Activated naive CD8-positive, alpha-beta T cell treated with anti-CD3 and anti-CD28 coated beads for 36 hours (primary cell): ENCODE measurements around the gene KRT85. TPM values are rescaled to one million over a fixed set of nuclear protein-coding genes. Genes with fewer than 3 reads are reported as not detected.
"Not testable (repeated sequence)": the region's sequence is repeated elsewhere in the genome, so short reads cannot be mapped to it uniquely, and the experiment has no call there.

ENCODE experiments used
- DNase-seq: peaks from one replicate; pipeline ENCODE4 v3.0.0; 2021
- H3K27ac Mint-ChIP-seq: one replicate; pipeline ENCODE4 v1.8.0; 2022; ENCODE audit warnings: mild to moderate bottlenecking, moderate library complexity, mixed read lengths
- H3K27me3 Mint-ChIP-seq: one replicate; pipeline ENCODE4 v1.8.0; 2022; ENCODE audit warnings: mild to moderate bottlenecking, mixed read lengths
- H3K36me3 Mint-ChIP-seq: one replicate; pipeline ENCODE4 v1.8.0; 2021; ENCODE audit warnings: mild to moderate bottlenecking, mixed read lengths
- H3K4me1 Mint-ChIP-seq: one replicate; pipeline ENCODE4 v1.8.0; 2021; ENCODE audit warnings: mixed read lengths
- H3K4me3 Mint-ChIP-seq: one replicate; pipeline ENCODE4 v1.8.0; 2022; ENCODE audit warnings: mild to moderate bottlenecking, moderate library complexity, mixed read lengths
- H3K9me3 Mint-ChIP-seq: one replicate; pipeline ENCODE4 v1.8.0; 2022; ENCODE audit warnings: mixed read lengths
- total RNA-seq, 2 experiments: library from RNA; stranded (reverse); gene quantifications; one replicate each; pipeline ENCODE4 v1.2.3, GENCODE V29; 2021

Gene KRT85
- total RNA-seq = not detected

GRCh38 chr12:52366738-52367485 is at the start of gene KRT85:
KRT85 (minus strand) TSS chr12:52367481; CDS start chr12:52367405, 76 bp downstream.
- no peak for DNase-seq
- Mint-ChIP-seq H3K36me3 (no peaks in the 10 kb centered on the region), H3K9me3 (no peaks in the 10 kb centered on the region), H3K27me3 (peaks cover 2% of the 10 kb centered on the region), H3K27ac (no peak within 1 kb of the TSS), H3K4me3 (no peak within 1 kb of the TSS), H3K4me1 (no peaks in the 10 kb centered on the region)

- no peaks in the 10 kb centered on the region for H3K36me3 Mint-ChIP-seq
- no peaks in the 10 kb centered on the region for H3K9me3 Mint-ChIP-seq
- no peak overlapping the region for H3K4me3 Mint-ChIP-seq
- H3K27ac Mint-ChIP-seq = no peak overlapping the region
- H3K27me3 Mint-ChIP-seq = no peaks in the 10 kb centered on the region
- DNase-seq = no peak
- H3K4me1 Mint-ChIP-seq = no peaks in the 10 kb centered on the region
Observed at GRCh38 chr12:52416795-52417194, 49.5 kb upstream of the KRT85 start.

- no peak for DNase-seq
- no peak overlapping the region for H3K27ac Mint-ChIP-seq
- H3K9me3 Mint-ChIP-seq = no peaks in the 10 kb centered on the region
- H3K27me3 Mint-ChIP-seq = no peaks in the 10 kb centered on the region
- no peaks in the 10 kb centered on the region for H3K36me3 Mint-ChIP-seq
- H3K4me1 Mint-ChIP-seq = no peaks in the 10 kb centered on the region
- no peak overlapping the region for H3K4me3 Mint-ChIP-seq
Observed at GRCh38 chr12:52415870-52416750, 48.8 kb upstream of the KRT85 start.

GRCh38 chr12:52414936-52415335 is 47.7 kb upstream of the KRT85 start:
- DNase-seq = no peak
- Mint-ChIP-seq H3K36me3 (no peaks in the 10 kb centered on the region), H3K27me3 (no peaks in the 10 kb centered on the region), H3K4me3 (no peak overlapping the region), H3K4me1 (no peaks in the 10 kb centered on the region), H3K9me3 (no peaks in the 10 kb centered on the region), H3K27ac (no peak overlapping the region)

GRCh38 chr12:52413782-52414345 is 46.6 kb upstream of the KRT85 start:
- Mint-ChIP-seq H3K27ac (no peak overlapping the region), H3K9me3 (no peaks in the 10 kb centered on the region), H3K27me3 (no peaks in the 10 kb centered on the region), H3K4me3 (no peak overlapping the region), H3K4me1 (no peaks in the 10 kb centered on the region), H3K36me3 (no peaks in the 10 kb centered on the region)
- DNase-seq = no peak

- Mint-ChIP-seq H3K4me1 (no peaks in the 10 kb centered on the region), H3K9me3 (no peaks in the 10 kb centered on the region), H3K36me3 (no peaks in the 10 kb centered on the region), H3K4me3 (no peak overlapping the region), H3K27me3 (no peaks in the 10 kb centered on the region), H3K27ac (no peak overlapping the region)
- no peak for DNase-seq
Observed at GRCh38 chr12:52413202-52413601, 45.9 kb upstream of the KRT85 start.

- Mint-ChIP-seq H3K36me3 (no peaks in the 10 kb centered on the region), H3K27ac (no peak overlapping the region), H3K4me3 (no peak overlapping the region), H3K9me3 (no peaks in the 10 kb centered on the region), H3K27me3 (no peaks in the 10 kb centered on the region), H3K4me1 (no peaks in the 10 kb centered on the region)
- no peak for DNase-seq
Observed at GRCh38 chr12:52411815-52412214, 44.5 kb upstream of the KRT85 start.

- H3K27me3 Mint-ChIP-seq, H3K4me1 Mint-ChIP-seq, DNase-seq, H3K36me3 Mint-ChIP-seq, H3K9me3 Mint-ChIP-seq, H3K27ac Mint-ChIP-seq, H3K4me3 Mint-ChIP-seq: not testable (repeated sequence)
Observed at GRCh38 chr12:52410589-52411248, 43.4 kb upstream of the KRT85 start.

- H3K4me3 Mint-ChIP-seq = no peak overlapping the region
- no peaks in the 10 kb centered on the region for H3K36me3 Mint-ChIP-seq
- H3K27me3 Mint-ChIP-seq = no peaks in the 10 kb centered on the region
- DNase-seq = no peak
- no peaks in the 10 kb centered on the region for H3K4me1 Mint-ChIP-seq
- H3K27ac Mint-ChIP-seq = no peak overlapping the region
- no peaks in the 10 kb centered on the region for H3K9me3 Mint-ChIP-seq
Observed at GRCh38 chr12:52407918-52408317, 40.6 kb upstream of the KRT85 start.

GRCh38 chr12:52405922-52406385 is 38.7 kb upstream of the KRT85 start, which contains the start of gene KRT82:
KRT82 (minus strand) TSS chr12:52406335; CDS start chr12:52406277, 58 bp downstream.
- Mint-ChIP-seq H3K36me3 (no peaks in the 10 kb centered on the region), H3K4me1 (no peaks in the 10 kb centered on the region), H3K27me3 (no peaks in the 10 kb centered on the region), H3K9me3 (no peaks in the 10 kb centered on the region), H3K4me3 (no peak within 1 kb of the TSS), H3K27ac (no peak within 1 kb of the TSS)
- no peak for DNase-seq

- Mint-ChIP-seq H3K27me3 (no peaks in the 10 kb centered on the region), H3K9me3 (no peaks in the 10 kb centered on the region), H3K27ac (no peak overlapping the region), H3K36me3 (no peaks in the 10 kb centered on the region), H3K4me3 (no peak overlapping the region), H3K4me1 (no peaks in the 10 kb centered on the region)
- DNase-seq = no peak
Observed at GRCh38 chr12:52404951-52405350, 37.7 kb upstream of the KRT85 start.

- no peaks in the 10 kb centered on the region for H3K27me3 Mint-ChIP-seq
- no peaks in the 10 kb centered on the region for H3K9me3 Mint-ChIP-seq
- H3K4me1 Mint-ChIP-seq = no peaks in the 10 kb centered on the region
- no peak overlapping the region for H3K4me3 Mint-ChIP-seq
- H3K27ac Mint-ChIP-seq = no peak overlapping the region
- DNase-seq = no peak
- H3K36me3 Mint-ChIP-seq = no peaks in the 10 kb centered on the region
Observed at GRCh38 chr12:52403561-52403960, 36.3 kb upstream of the KRT85 start.

- H3K27me3 Mint-ChIP-seq = no peaks in the 10 kb centered on the region
- no peaks in the 10 kb centered on the region for H3K4me1 Mint-ChIP-seq
- no peaks in the 10 kb centered on the region for H3K36me3 Mint-ChIP-seq
- no peak overlapping the region for H3K27ac Mint-ChIP-seq
- DNase-seq = no peak
- no peaks in the 10 kb centered on the region for H3K9me3 Mint-ChIP-seq
- no peak overlapping the region for H3K4me3 Mint-ChIP-seq
Observed at GRCh38 chr12:52402873-52403540, 35.7 kb upstream of the KRT85 start.

- Mint-ChIP-seq H3K27me3 (no peaks in the 10 kb centered on the region), H3K9me3 (no peaks in the 10 kb centered on the region), H3K4me3 (no peak overlapping the region), H3K4me1 (no peaks in the 10 kb centered on the region), H3K36me3 (no peaks in the 10 kb centered on the region), H3K27ac (no peak overlapping the region)
- no peak for DNase-seq
Observed at GRCh38 chr12:52402377-52402776, 35.1 kb upstream of the KRT85 start.
